HepG2 (cell line): ENCODE measurements around the gene PTBP2. TPM values are rescaled to one million over a fixed set of nuclear protein-coding genes. Genes with fewer than 3 reads are reported as not detected.

ENCODE experiments used
- ATAC-seq: fragments of 200-7000 bp; cut with Tn5 transposase; 3 replicates; pipeline ENCODE4 v1.9.1; 2020; ENCODE audit warnings: mild to moderate bottlenecking, moderate library complexity
- BruUV-seq: library from RNA; stranded (reverse); fragments of 400-500 nt; replicated peaks from 2 replicates; lab custom pipeline; 2021; lab: Mats Ljungman, UMichigan
- CTCF ChIA-PET: fragments of 300-600 bp; formaldehyde crosslinking; extraction: SDS; loops from one replicate; lab custom pipeline; 2021; ENCODE audit warnings: low total read pairs, inconsistent platforms, low intra/inter-chr PET ratio; lab: Yijun Ruan, JAX
- POLR2A ChIA-PET: fragments of 350-600 bp; sonication (Branson Sonifier 250); formaldehyde crosslinking; loops from one replicate; lab custom pipeline; 2020; ENCODE audit warnings: antibody characterized with exemption, inconsistent platforms; lab: Yijun Ruan, JAX
- DNase-seq: peaks from one replicate; pipeline ENCODE4 v3.0.0-alpha.2; 2015; ENCODE audit warnings: low spot score
- FAIRE-seq: peaks from 3 replicates; lab custom pipeline; 2011; peaks lifted over from hg19 to GRCh38; lab: Jason Lieb, UNC
- H2AFZ ChIP-seq: one replicate; pipeline ENCODE4 v1.6.1; 2011; ENCODE audit warnings: low read length, inconsistent platforms
- H3K27ac ChIP-seq: fragments of 300-600 bp; 3 replicates; pipeline ENCODE4 v1.8.0; 2011; ENCODE audit warnings: mixed run types, mild to moderate bottlenecking, mixed read lengths, low read length, inconsistent platforms; ENCODE audit not compliant: insufficient read depth; ENCODE audit errors: extremely low read length
- H3K27me3 ChIP-seq, 2 experiments: fragments of 200-600 bp in 1 of 2; 2 replicates in 1 of 2; 3 replicates in 1 of 2; pipeline versions ENCODE4 v1.6.0 to v1.8.0; 2011; ENCODE audit warnings: low read length in 2 of 2, mild to moderate bottlenecking in 2 of 2, moderate library complexity in 2 of 2, inconsistent platforms in 1 of 2; ENCODE audit not compliant: insufficient read depth in 2 of 2, control insufficient read depth in 1 of 2
- H3K36me3 ChIP-seq, 2 experiments: fragments of 200-600 bp in 1 of 2; replicated peaks in 1 of 2; 2 replicates in 1 of 2; 3 replicates in 1 of 2; pipeline versions ENCODE4 v1.5.1 to v1.8.0; 2011; ENCODE audit warnings: low read length in 2 of 2, inconsistent platforms in 1 of 2; ENCODE audit not compliant: insufficient read depth in 2 of 2, control insufficient read depth in 1 of 2
- H3K4me1 ChIP-seq: 2 replicates; pipeline ENCODE4 v1.5.1; 2012; ENCODE audit warnings: low read length, inconsistent platforms; ENCODE audit not compliant: insufficient read depth
- H3K4me2 ChIP-seq: 2 replicates; pipeline ENCODE4 v1.6.0; 2011; ENCODE audit warnings: low read depth, low read length, inconsistent platforms
- H3K4me3 ChIP-seq, 3 experiments: fragments of 200-600 bp in 1 of 3; sonication (generic), shearing (Covaris generic) in 1 of 3; replicated peaks in 1 of 3; 2 replicates each; pipeline ENCODE4 v1.5.1; 2011 to 2016; ENCODE audit warnings: low read length in 3 of 3, inconsistent platforms in 2 of 3, low read depth in 2 of 3, mild to moderate bottlenecking in 2 of 3, control low read depth in 1 of 3, mixed read lengths in 1 of 3; ENCODE audit not compliant: insufficient read depth in 1 of 3
- H3K79me2 ChIP-seq: one replicate; pipeline ENCODE4 v1.6.1; 2011; ENCODE audit warnings: low read length, inconsistent platforms; ENCODE audit not compliant: insufficient read depth
- H3K9ac ChIP-seq: 2 replicates; pipeline ENCODE4 v1.6.0; 2011; ENCODE audit warnings: mild to moderate bottlenecking, low read depth, low read length, inconsistent platforms; ENCODE audit not compliant: insufficient read depth
- H3K9me3 ChIP-seq: 2 replicates; pipeline ENCODE4 v1.5.1; 2012; ENCODE audit warnings: mild to moderate bottlenecking, low read length
- H4K20me1 ChIP-seq: 2 replicates; pipeline ENCODE4 v1.6.0; 2011; ENCODE audit warnings: inconsistent platforms, mild to moderate bottlenecking, low read length, moderate library complexity; ENCODE audit not compliant: insufficient read depth
- ARID2 ChIP-seq: sonication (generic); formaldehyde crosslinking; IDR thresholded peaks from 2 replicates; pipeline ENCODE4 v1.8.1; 2022; ENCODE audit warnings: mild to moderate bottlenecking, missing genetic modification reagents, borderline replicate concordance
- BCL6 ChIP-seq: IDR thresholded peaks from 2 replicates; pipeline ENCODE4 v1.6.1; 2016; ENCODE audit warnings: missing genetic modification reagents, missing compliant biosample characterization
- CAMTA2 ChIP-seq: sonication (generic); formaldehyde crosslinking; IDR thresholded peaks from 2 replicates; pipeline ENCODE4 v1.4.0; 2020; ENCODE audit warnings: mild to moderate bottlenecking, missing genetic modification reagents, borderline replicate concordance
- KDM3A ChIP-seq: IDR thresholded peaks from 2 replicates; pipeline ENCODE4 v1.6.1; 2018; ENCODE audit warnings: low read depth, missing compliant biosample characterization
- NFE2 ChIP-seq: sonication (generic); formaldehyde crosslinking; IDR thresholded peaks from 2 replicates; pipeline ENCODE4 v1.4.0; 2020; ENCODE audit warnings: missing genetic modification reagents
- NFKBIZ ChIP-seq: IDR thresholded peaks from 2 replicates; pipeline ENCODE4 v1.6.1; 2018; ENCODE audit warnings: missing genetic modification reagents, missing compliant biosample characterization
- PAF1 ChIP-seq: IDR thresholded peaks from 2 replicates; pipeline ENCODE4 v1.6.1; 2016; ENCODE audit warnings: missing genetic modification reagents, missing compliant biosample characterization
- SRY ChIP-seq: sonication (generic); formaldehyde crosslinking; IDR thresholded peaks from 2 replicates; pipeline ENCODE4 v1.8.0; 2022; ENCODE audit warnings: mild to moderate bottlenecking, missing genetic modification reagents
- ZNF253 ChIP-seq: sonication (generic); formaldehyde crosslinking; IDR thresholded peaks from 2 replicates; pipeline ENCODE4 v1.8.0; 2022; ENCODE audit warnings: mild to moderate bottlenecking, missing genetic modification reagents, borderline replicate concordance
- ZNF546 ChIP-seq: sonication (generic); formaldehyde crosslinking; conservative IDR thresholded peaks from 2 replicates; pipeline ENCODE4 v1.8.1; 2023; ENCODE audit warnings: mild to moderate bottlenecking, missing genetic modification reagents
- ZNF619 ChIP-seq: sonication (generic); formaldehyde crosslinking; IDR thresholded peaks from 2 replicates; pipeline ENCODE4 v1.4.0; 2020; ENCODE audit warnings: mild to moderate bottlenecking, missing genetic modification reagents
- WGBS: methylation state at CpG from one replicate; pipeline ENCODE4 v1.1.6; 2017; ENCODE audit warnings: low lambda C conversion rate; 5-methylcytosine and 5-hydroxymethylcytosine counted together
- in situ Hi-C: cut with HindIII; loops from 2 replicates; pipeline ENCODE4 v1.10.0; 2017; ENCODE audit warnings: low pct_unique_long_range_greater_than_20kb; ENCODE audit not compliant: extremely low pct_ligation_motif_present
- intact Hi-C: fragments of 100-400 bp; cut with micrococcal nuclease; formaldehyde crosslinking; loops from one replicate; pipeline ENCODE4 v1.10.0; 2022; ENCODE audit not compliant: unreplicated experiment
- polyA plus RNA-seq, 8 experiments: library from polyadenylated mRNA; depleted of rRNA in 3 of 8; stranded (reverse) in 7 of 8; unstranded in 1 of 8; fragments of >200 nt; fragmentation: Illumina TruSeq in 4 of 8; extraction: Trizol in 4 of 8; gene quantifications; 2 replicates each; pipeline versions ENCODE4 v1.2.1 to v1.2.3, GENCODE V29; 2011 to 2016; ENCODE audit warnings: low read depth in 4 of 8, missing spikeins in 1 of 8, mixed read lengths in 1 of 8; ENCODE audit not compliant: insufficient read depth in 1 of 8
- total RNA-seq, 5 experiments: library from RNA; depleted of rRNA; stranded (reverse); fragments of >200 nt; fragmentation: Illumina TruSeq; extraction: Trizol; gene quantifications; 2 replicates each; pipeline ENCODE4 v1.2.3, GENCODE V29; 2016; ENCODE audit warnings: low read depth in 1 of 5

The PTBP2 gene
- total and polyA plus RNA-seq, 2 of the 13 experiments (the other 11 are each of a cell fraction or from before 2014, with no cell fraction given) = 10.5 to 14.1 TPM

GRCh38 chr1:96772972-96773371 lies 51.4 kb downstream of the PTBP2 start:
- ChIA-PET POLR2A (no interaction called here), CTCF (no interaction called here)
- H3K79me2 ChIP-seq = no peaks in the 10 kb centered on the region
- DNase-seq (no peak), FAIRE-seq (no peak), ATAC-seq (no peak)
- H3K27ac ChIP-seq = peak overlapping the region; percentile 78
- in situ Hi-C loops (no loop called here), intact Hi-C loops (loop anchor here (10.0 kb wide), 1 partner anchor 48 kb away; the partner anchor contains the start of gene PTBP2)
- BruUV-seq = no TSS peak
- H3K9ac ChIP-seq = no peak overlapping the region
- no peak overlapping the region for H3K4me3 ChIP-seq
- no peaks in the 10 kb centered on the region for H4K20me1 ChIP-seq
- no peak overlapping the region for H3K4me2 ChIP-seq
- peaks cover 0 to 16% of the 10 kb centered on the region in 2 experiments; a peak in 4 of 5 replicates for H3K36me3 ChIP-seq
- 90% methylated on average over 4 of the region's 4 CpGs for WGBS
- TF ChIP-seq PAF1 (CRISPR knock-in tag) (no peak), NFKBIZ (CRISPR knock-in tag) (no peak), ZNF619 (no peak), NFE2 (no peak), SRY (CRISPR knock-in tag) (no peak), ARID2 (CRISPR knock-in tag) (no peak), BCL6 (no peak), ZNF546 (CRISPR knock-in tag) (no peak), CAMTA2 (CRISPR knock-in tag) (no peak), ZNF253 (CRISPR knock-in tag) (no peak)
- H2AFZ ChIP-seq = no peak overlapping the region
- no peaks in the 10 kb centered on the region for H3K9me3 ChIP-seq
- peaks cover 24% of the 10 kb centered on the region for H3K4me1 ChIP-seq
- H3K27me3 ChIP-seq = no peaks in the 10 kb centered on the region

- ChIA-PET CTCF (no interaction called here), POLR2A (no interaction called here)
- no peaks in the 10 kb centered on the region for H3K27me3 ChIP-seq
- H2AFZ ChIP-seq = no peak overlapping the region
- TF ChIP-seq KDM3A (CRISPR knock-in tag) = no peak
- TF ChIP-seq, all 625 proteins: peak for 0
- DNase-seq = no peak
- FAIRE-seq = no peak
- intact Hi-C loops (no loop called here), in situ Hi-C loops (no loop called here)
- no peaks in the 10 kb centered on the region for H3K9me3 ChIP-seq
- H3K9ac ChIP-seq = no peak overlapping the region
- no peak overlapping the region for H3K4me3 ChIP-seq
- H3K27ac ChIP-seq = no peak overlapping the region
- H3K36me3 ChIP-seq = peaks cover 6 to 58% of the 10 kb centered on the region in 2 experiments
- H3K4me2 ChIP-seq = no peak overlapping the region
- no peak for ATAC-seq
- H3K79me2 ChIP-seq = no peaks in the 10 kb centered on the region
- BruUV-seq = no TSS peak
- no peaks in the 10 kb centered on the region for H3K4me1 ChIP-seq
- no peaks in the 10 kb centered on the region; the same call in 1 of the 2 replicates for H4K20me1 ChIP-seq
Measured at GRCh38 chr1:96782206-96782605, 60.6 kb downstream of the PTBP2 start.
